HCT116 (cell line): Measurements from ENCODE around the gene DOCK9.

Experiments
- CTCF ChIP-seq, 3 experiments: fragments of 200-600 bp in 1 of 3; sonication (generic) in 1 of 3; IDR thresholded peaks in 2 of 3; conservative IDR thresholded peaks in 1 of 3; 2 replicates each; pipeline ENCODE4 v1.5.1; 2012 to 2017; ENCODE audit warnings: low read depth in 2 of 3, low read length in 2 of 3, antibody characterized with exemption in 1 of 3, borderline replicate concordance in 1 of 3, control low read depth in 1 of 3, mild to moderate bottlenecking in 1 of 3, mixed read lengths in 1 of 3, mixed run types in 1 of 3, moderate library complexity in 1 of 3; ENCODE audit not compliant: insufficient read depth in 1 of 3
- EZH2 ChIP-seq: fragments of 200-600 bp; sonication (generic); IDR thresholded peaks from 2 replicates; pipeline ENCODE4 v1.6.1; 2017; ENCODE audit warnings: antibody characterized with exemption, mixed run types
- ZNF274 ChIP-seq: fragments of 200-500 bp; sonication (Bioruptor generic); IDR thresholded peaks from 2 replicates; pipeline ENCODE4 v1.6.1; 2014; ENCODE audit warnings: mild to moderate bottlenecking, low read depth, low read length, inconsistent platforms

- TF ChIP-seq EZH2 (no peak), ZNF274 (no peak), CTCF (IDR thresholded peaks at IDR 0.05 in 2 of 3, conservative IDR thresholded peaks at IDR 0.05 in 1 of 3; ENCODE audit: borderline replicate concordance in 1 of 3, insufficient read depth in 1 of 3, low read depth in 2 of 3, low read length in 2 of 3) (no peak)
Observed at GRCh38 chr13:98775386-98775785, 202.5 kb downstream of the DOCK9 start.
